ENCODE data around the gene TKFC. TPM values are rescaled to one million over a fixed set of nuclear protein-coding genes. Genes with fewer than 3 reads are reported as not detected.

Gene TKFC
- polyA plus RNA-seq, 1 of the 3 experiments (the other 2 are of a cell fraction), result 72.0 TPM

DNA sequence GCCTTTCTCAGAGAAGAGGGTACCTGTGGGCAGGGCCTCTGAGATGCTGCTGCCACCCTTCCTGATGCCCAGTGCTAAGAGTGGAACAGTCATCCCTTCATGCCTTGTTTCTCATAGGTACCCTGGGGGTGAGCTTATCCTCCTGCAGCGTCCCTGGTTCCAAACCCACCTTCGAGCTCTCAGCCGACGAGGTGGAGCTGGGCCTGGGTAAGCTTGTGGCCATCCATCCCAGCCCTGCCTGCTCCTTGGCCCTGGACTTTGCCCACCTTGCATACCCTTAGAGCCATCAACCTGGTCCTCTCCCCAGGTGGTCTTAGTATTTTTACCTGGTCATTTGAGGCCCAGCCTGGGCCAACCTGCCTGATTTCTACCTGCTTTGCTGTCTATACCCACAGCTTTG, 8.7 kb downstream of the TKFC start:
- H3K9me2 ChIP-seq, result no peaks in the 10 kb centered on the region
- H3K4me1 ChIP-seq (ENCODE audit: control insufficient read depth in 1 of 2, insufficient read depth in 2 of 2, low read depth in 1 of 2, low read length in 1 of 2), result peaks cover 0 to 24% of the 10 kb centered on the region in 2 experiments; a peak in 1 of 4 replicates
- H3K9me3 ChIP-seq, result no peaks in the 10 kb centered on the region
- no peak overlapping the region for H3K4me3 ChIP-seq (ENCODE audit: low read depth in 2 of 2, low read length in 1 of 2)
- POLR2A ChIA-PET, result interaction anchor here (1.5 kb wide), 1 partner anchor 20 kb away, joined by 6 read pairs; the partner anchor contains the start of genes CYB561A3 and TMEM138
- TF ChIP-seq, protein P1, sequence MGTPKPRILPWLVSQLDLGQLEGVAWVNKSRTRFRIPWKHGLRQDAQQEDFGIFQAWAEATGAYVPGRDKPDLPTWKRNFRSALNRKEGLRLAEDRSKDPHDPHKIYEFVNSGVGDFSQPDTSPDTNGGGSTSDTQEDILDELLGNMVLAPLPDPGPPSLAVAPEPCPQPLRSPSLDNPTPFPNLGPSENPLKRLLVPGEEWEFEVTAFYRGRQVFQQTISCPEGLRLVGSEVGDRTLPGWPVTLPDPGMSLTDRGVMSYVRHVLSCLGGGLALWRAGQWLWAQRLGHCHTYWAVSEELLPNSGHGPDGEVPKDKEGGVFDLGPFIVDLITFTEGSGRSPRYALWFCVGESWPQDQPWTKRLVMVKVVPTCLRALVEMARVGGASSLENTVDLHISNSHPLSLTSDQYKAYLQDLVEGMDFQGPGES (IDR thresholded peaks at IDR 0.05; ENCODE audit: low read depth, low read length), result no peak
- TF ChIP-seq GATA2 (CRISPR knock-in tag; IDR thresholded peaks at IDR 0.05), result no peak
- no peak for TF ChIP-seq GABPA (IDR thresholded peaks at IDR 0.05; ENCODE audit: low read depth)
- no peak for TF ChIP-seq YY1 (IDR thresholded peaks at IDR 0.05; ENCODE audit: low read depth)
- TF ChIP-seq NRF1 (IDR thresholded peaks at IDR 0.05; ENCODE audit: low read depth, low read length), result no peak
- no peak for TF ChIP-seq POLR2AphosphoS5 (IDR thresholded peaks at IDR 0.05; ENCODE audit: low read depth, low read length)
- no peak for TF ChIP-seq FOSL2 (IDR thresholded peaks at IDR 0.05; ENCODE audit: borderline replicate concordance, low read depth)
- no peak for TF ChIP-seq JUND (IDR thresholded peaks at IDR 0.05)
- TF ChIP-seq MEF2A (IDR thresholded peaks at IDR 0.05; ENCODE audit: borderline replicate concordance, low read depth), result no peak
- no peak for TF ChIP-seq TEAD4 (IDR thresholded peaks at IDR 0.05; ENCODE audit: borderline replicate concordance, insufficient read depth)
- WGBS (ENCODE audit: low lambda C conversion rate), result 100% methylated on average over 3 of the region's 4 CpGs
- no peaks in the 10 kb centered on the region for H4K20me1 ChIP-seq (ENCODE audit: insufficient read depth)
- H3K27me3 ChIP-seq (ENCODE audit: insufficient read depth), result no peaks in the 10 kb centered on the region
- H3K9ac ChIP-seq, result no peak overlapping the region
- no peak for DNase-seq
- CTCF ChIA-PET, result interaction anchor here (1.2 to 3.3 kb wide), 4 partner anchors 16 to 51 kb away, joined by 3 to 19 read pairs (median 6); partner anchors contain the start of genes CYB561A3, TMEM138 and TMEM216
- peaks cover 0 to 37% of the 10 kb centered on the region in 2 experiments for H3K36me3 ChIP-seq (replicated peaks in 1 of 2; ENCODE audit: control insufficient read depth in 1 of 2, insufficient read depth in 2 of 2, low read length in 1 of 2)
- no peak overlapping the region for H2AFZ ChIP-seq (ENCODE audit: low read depth)
- H3K79me2 ChIP-seq (ENCODE audit: insufficient read depth), result no peaks in the 10 kb centered on the region
- no peak overlapping the region for H3K4me2 ChIP-seq
- H3K27ac ChIP-seq (ENCODE audit: low read depth in 2 of 2, low read length in 1 of 2), result no peak overlapping the region
- H3F3A ChIP-seq (replicated peaks; ENCODE audit: insufficient read depth), result no peaks in the 10 kb centered on the region

DNA sequence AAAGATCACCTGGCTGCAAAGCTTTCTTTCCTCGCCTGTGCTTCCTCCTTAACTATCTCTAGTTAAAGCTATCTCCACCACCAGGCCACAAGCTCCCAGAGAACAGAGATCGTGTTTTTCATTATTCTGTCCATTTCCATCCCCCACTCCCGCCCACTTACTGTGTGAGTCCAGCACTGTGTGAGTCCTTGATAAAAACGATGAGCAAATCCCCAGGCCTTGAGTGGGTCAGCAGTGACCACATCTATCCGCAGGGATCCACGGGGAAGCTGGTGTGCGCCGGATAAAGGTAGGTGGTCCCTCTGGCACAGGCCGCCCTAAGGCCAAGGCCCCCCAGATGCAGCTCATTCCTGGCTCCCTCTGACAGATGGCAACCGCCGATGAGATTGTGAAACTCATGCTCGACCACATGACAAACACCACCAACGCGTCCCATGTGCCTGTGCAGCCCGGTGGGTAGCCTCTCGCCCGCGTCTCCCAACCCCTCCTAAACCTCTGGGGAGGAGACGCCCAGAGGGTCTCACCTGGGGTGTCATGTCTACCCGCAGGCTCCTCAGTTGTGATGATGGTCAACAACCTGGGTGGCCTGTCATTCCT, 9.3 kb downstream of the TKFC start:
- Histone ChIP-seq H3K4me1 (ENCODE audit: control insufficient read depth in 1 of 2, insufficient read depth in 2 of 2, low read depth in 1 of 2, low read length in 1 of 2) (peaks cover 0 to 26% of the 10 kb centered on the region in 2 experiments; a peak in 1 of 4 replicates), H3K79me2 (ENCODE audit: insufficient read depth) (no peaks in the 10 kb centered on the region), H3K9me3 (no peaks in the 10 kb centered on the region), H3K9ac (no peak overlapping the region), H2AFZ (ENCODE audit: low read depth) (no peak overlapping the region), H3K4me3 (ENCODE audit: low read depth in 2 of 2, low read length in 1 of 2) (no peak overlapping the region), H3F3A (replicated peaks; ENCODE audit: insufficient read depth) (no peaks in the 10 kb centered on the region), H3K27ac (ENCODE audit: low read depth in 2 of 2, low read length in 1 of 2) (no peak overlapping the region), H3K9me2 (no peaks in the 10 kb centered on the region), H3K36me3 (replicated peaks in 1 of 2; ENCODE audit: control insufficient read depth in 1 of 2, insufficient read depth in 2 of 2, low read length in 1 of 2) (peaks cover 0 to 37% of the 10 kb centered on the region in 2 experiments), H4K20me1 (ENCODE audit: insufficient read depth) (no peaks in the 10 kb centered on the region), H3K27me3 (ENCODE audit: insufficient read depth) (no peaks in the 10 kb centered on the region), H3K4me2 (no peak overlapping the region)
- 90% methylated on average over 18 of the region's 20 CpGs for WGBS (ENCODE audit: low lambda C conversion rate)
- CTCF ChIA-PET, result interaction anchor here (1.2 to 3.3 kb wide), 4 partner anchors 16 to 51 kb away, joined by 3 to 19 read pairs (median 6); partner anchors contain the start of genes CYB561A3, TMEM138 and TMEM216
- DNase-seq, result no peak
- POLR2A ChIA-PET, result interaction anchor here (1.5 kb wide), 1 partner anchor 19 kb away, joined by 6 read pairs; the partner anchor contains the start of genes CYB561A3 and TMEM138
- TF ChIP-seq EZH2phosphoT487 (IDR thresholded peaks at IDR 0.05; ENCODE audit: borderline replicate concordance, low read depth) (no peak), TEAD4 (IDR thresholded peaks at IDR 0.05; ENCODE audit: borderline replicate concordance, insufficient read depth) (no peak), YY1 (IDR thresholded peaks at IDR 0.05; ENCODE audit: low read depth) (no peak), RAD21 (IDR thresholded peaks at IDR 0.05; ENCODE audit: low read length) (no peak), JUND (IDR thresholded peaks at IDR 0.05) (no peak), RCOR1 (IDR thresholded peaks at IDR 0.05; ENCODE audit: low read length) (no peak), POLR2AphosphoS5 (IDR thresholded peaks at IDR 0.05; ENCODE audit: low read depth, low read length) (no peak), SMC3 (IDR thresholded peaks at IDR 0.05; ENCODE audit: low read depth, low read length) (no peak), FOXJ3 (CRISPR knock-in tag; IDR thresholded peaks at IDR 0.05) (no peak), ELF1 (IDR thresholded peaks at IDR 0.05) (no peak), MXI1 (IDR thresholded peaks at IDR 0.05; ENCODE audit: low read depth, low read length) (no peak), GATA2 (CRISPR knock-in tag; IDR thresholded peaks at IDR 0.05) (no peak)
- TF ChIP-seq, protein P2, sequence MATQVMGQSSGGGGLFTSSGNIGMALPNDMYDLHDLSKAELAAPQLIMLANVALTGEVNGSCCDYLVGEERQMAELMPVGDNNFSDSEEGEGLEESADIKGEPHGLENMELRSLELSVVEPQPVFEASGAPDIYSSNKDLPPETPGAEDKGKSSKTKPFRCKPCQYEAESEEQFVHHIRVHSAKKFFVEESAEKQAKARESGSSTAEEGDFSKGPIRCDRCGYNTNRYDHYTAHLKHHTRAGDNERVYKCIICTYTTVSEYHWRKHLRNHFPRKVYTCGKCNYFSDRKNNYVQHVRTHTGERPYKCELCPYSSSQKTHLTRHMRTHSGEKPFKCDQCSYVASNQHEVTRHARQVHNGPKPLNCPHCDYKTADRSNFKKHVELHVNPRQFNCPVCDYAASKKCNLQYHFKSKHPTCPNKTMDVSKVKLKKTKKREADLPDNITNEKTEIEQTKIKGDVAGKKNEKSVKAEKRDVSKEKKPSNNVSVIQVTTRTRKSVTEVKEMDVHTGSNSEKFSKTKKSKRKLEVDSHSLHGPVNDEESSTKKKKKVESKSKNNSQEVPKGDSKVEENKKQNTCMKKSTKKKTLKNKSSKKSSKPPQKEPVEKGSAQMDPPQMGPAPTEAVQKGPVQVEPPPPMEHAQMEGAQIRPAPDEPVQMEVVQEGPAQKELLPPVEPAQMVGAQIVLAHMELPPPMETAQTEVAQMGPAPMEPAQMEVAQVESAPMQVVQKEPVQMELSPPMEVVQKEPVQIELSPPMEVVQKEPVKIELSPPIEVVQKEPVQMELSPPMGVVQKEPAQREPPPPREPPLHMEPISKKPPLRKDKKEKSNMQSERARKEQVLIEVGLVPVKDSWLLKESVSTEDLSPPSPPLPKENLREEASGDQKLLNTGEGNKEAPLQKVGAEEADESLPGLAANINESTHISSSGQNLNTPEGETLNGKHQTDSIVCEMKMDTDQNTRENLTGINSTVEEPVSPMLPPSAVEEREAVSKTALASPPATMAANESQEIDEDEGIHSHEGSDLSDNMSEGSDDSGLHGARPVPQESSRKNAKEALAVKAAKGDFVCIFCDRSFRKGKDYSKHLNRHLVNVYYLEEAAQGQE (IDR thresholded peaks at IDR 0.05; ENCODE audit: low read depth, low read length), result no peak
- TF ChIP-seq, protein P3, sequence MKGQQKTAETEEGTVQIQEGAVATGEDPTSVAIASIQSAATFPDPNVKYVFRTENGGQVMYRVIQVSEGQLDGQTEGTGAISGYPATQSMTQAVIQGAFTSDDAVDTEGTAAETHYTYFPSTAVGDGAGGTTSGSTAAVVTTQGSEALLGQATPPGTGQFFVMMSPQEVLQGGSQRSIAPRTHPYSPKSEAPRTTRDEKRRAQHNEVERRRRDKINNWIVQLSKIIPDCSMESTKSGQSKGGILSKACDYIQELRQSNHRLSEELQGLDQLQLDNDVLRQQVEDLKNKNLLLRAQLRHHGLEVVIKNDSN (IDR thresholded peaks at IDR 0.05; ENCODE audit: borderline replicate concordance, low read depth), result no peak
- TF ChIP-seq, protein P4, sequence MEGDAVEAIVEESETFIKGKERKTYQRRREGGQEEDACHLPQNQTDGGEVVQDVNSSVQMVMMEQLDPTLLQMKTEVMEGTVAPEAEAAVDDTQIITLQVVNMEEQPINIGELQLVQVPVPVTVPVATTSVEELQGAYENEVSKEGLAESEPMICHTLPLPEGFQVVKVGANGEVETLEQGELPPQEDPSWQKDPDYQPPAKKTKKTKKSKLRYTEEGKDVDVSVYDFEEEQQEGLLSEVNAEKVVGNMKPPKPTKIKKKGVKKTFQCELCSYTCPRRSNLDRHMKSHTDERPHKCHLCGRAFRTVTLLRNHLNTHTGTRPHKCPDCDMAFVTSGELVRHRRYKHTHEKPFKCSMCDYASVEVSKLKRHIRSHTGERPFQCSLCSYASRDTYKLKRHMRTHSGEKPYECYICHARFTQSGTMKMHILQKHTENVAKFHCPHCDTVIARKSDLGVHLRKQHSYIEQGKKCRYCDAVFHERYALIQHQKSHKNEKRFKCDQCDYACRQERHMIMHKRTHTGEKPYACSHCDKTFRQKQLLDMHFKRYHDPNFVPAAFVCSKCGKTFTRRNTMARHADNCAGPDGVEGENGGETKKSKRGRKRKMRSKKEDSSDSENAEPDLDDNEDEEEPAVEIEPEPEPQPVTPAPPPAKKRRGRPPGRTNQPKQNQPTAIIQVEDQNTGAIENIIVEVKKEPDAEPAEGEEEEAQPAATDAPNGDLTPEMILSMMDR (IDR thresholded peaks at IDR 0.05), result no peak
